ENCODE data around the gene ARCN1. TPM values are rescaled to one million over a fixed set of nuclear protein-coding genes. Genes with fewer than 3 reads are reported as not detected.

The ARCN1 gene
- total RNA-seq, 1 donor from 2014 or later, result 91.3 TPM

- Mint-ChIP-seq H3K4me3 (peak overlapping the region; percentile 80), H3K27me3 (peaks cover 21% of the 10 kb centered on the region), H3K36me3 (ENCODE audit: low read depth) (no peaks in the 10 kb centered on the region), H3K27ac (peak overlapping the region; percentile 48), H3K9me3 (no peaks in the 10 kb centered on the region), H3K4me1 (peaks cover 26% of the 10 kb centered on the region)
- DNase-seq (peak; percentile 64), ATAC-seq (ENCODE audit: low read depth) (peak; percentile 59)
- POLR2A ChIA-PET, result interaction anchor here (0.7 to 1.9 kb wide), 6 partner anchors 9 to 1378 kb away, joined by 3 to 8 read pairs (median 4); partner anchors contain the start of genes ARCN1 and VPS11
- intact Hi-C loops (cut with micrococcal nuclease), result loop anchor here (2.0 kb wide), 1 partner anchor 170 kb away; no protein-coding TSS in a partner anchor
- CTCF ChIA-PET, result interaction anchor here (0.9 to 1.6 kb wide), 6 partner anchors 14 to 464 kb away, joined by 3 to 4 read pairs (median 3); partner anchors contain the start of gene ARCN1
- TF ChIP-seq CTCF (IDR thresholded peaks at IDR 0.05), result no peak
These were observed 36.4 kb downstream of the ARCN1 start for GRCh38 chr11:118608360-118609227.

- no peaks in the 10 kb centered on the region for H3K36me3 Mint-ChIP-seq (ENCODE audit: low read depth)
- DNase-seq (peak; percentile 39), ATAC-seq (ENCODE audit: low read depth) (peak; percentile 5)
- H3K4me1 Mint-ChIP-seq, result peaks cover 26% of the 10 kb centered on the region
- no peak for TF ChIP-seq CTCF (IDR thresholded peaks at IDR 0.05)
- peak overlapping the region; percentile 80 for H3K4me3 Mint-ChIP-seq
- ChIA-PET CTCF (interaction anchor here (0.9 to 3.0 kb wide), 6 partner anchors 15 to 465 kb away, joined by 3 to 12 read pairs (median 3); partner anchors contain the start of gene ARCN1), POLR2A (interaction anchor here (0.6 to 1.9 kb wide), 5 partner anchors 10 to 1379 kb away, joined by 3 to 8 read pairs (median 3); partner anchors contain the start of gene ARCN1)
- peaks cover 30% of the 10 kb centered on the region for H3K27me3 Mint-ChIP-seq
- H3K9me3 Mint-ChIP-seq, result no peaks in the 10 kb centered on the region
- peak overlapping the region; percentile 48 for H3K27ac Mint-ChIP-seq
- intact Hi-C loops (cut with micrococcal nuclease), result loop anchor here (1.0 to 2.0 kb wide), 2 partner anchors 37 to 171 kb away; partner anchors contain the start of gene ARCN1
These were observed 37.4 kb downstream of the ARCN1 start for GRCh38 chr11:118609380-118610224.

GRCh38 chr11:118610225-118610772, 38.1 kb downstream of the ARCN1 start:
- ATAC-seq (ENCODE audit: low read depth), result no peak

More at GRCh38 chr11:118610225-118610772, 38.1 kb downstream of the ARCN1 start:
- Mint-ChIP-seq H3K4me3 (peak overlapping the region; percentile 80), H3K27ac (no peak overlapping the region), H3K4me1 (peaks cover 26% of the 10 kb centered on the region), H3K36me3 (ENCODE audit: low read depth) (no peaks in the 10 kb centered on the region), H3K9me3 (no peaks in the 10 kb centered on the region), H3K27me3 (peaks cover 33% of the 10 kb centered on the region)
- peak; percentile 24 for DNase-seq
- TF ChIP-seq CTCF (IDR thresholded peaks at IDR 0.05), result no peak
- intact Hi-C loops (cut with micrococcal nuclease), result loop anchor here (1.0 kb wide), 1 partner anchor 38 kb away; the partner anchor contains the start of gene ARCN1
- CTCF ChIA-PET, result interaction anchor here (3.0 kb wide), 1 partner anchor 15 kb away, joined by 12 read pairs; no protein-coding TSS in a partner anchor
- POLR2A ChIA-PET, result interaction anchor here (0.6 kb wide), 1 partner anchor 267 kb away, joined by 3 read pairs; no protein-coding TSS in a partner anchor

All from activated B cell treated with CpG ODN at 0.5 μM for 24 hours (primary cell).